ENCODE measurements around the gene TMC2.

GRCh38 chr20:2509468-2509781, 26.9 kb upstream of the TMC2 start:
- TF ChIP-seq CTCF (IDR thresholded peaks at IDR 0.05; ENCODE audit: insufficient read depth, low read length, poor library complexity, severe bottlenecking): no peak
- TF ChIP-seq EZH2phosphoT487 (conservative IDR thresholded peaks at IDR 0.05; ENCODE audit: low read length): no peak
